ENCODE measurements around the gene KRT82.
"Not testable (repeated sequence)": the region's sequence is repeated elsewhere in the genome, so short reads cannot be mapped to it uniquely, and the experiment has no call there.

KRT82 gene

DNA sequence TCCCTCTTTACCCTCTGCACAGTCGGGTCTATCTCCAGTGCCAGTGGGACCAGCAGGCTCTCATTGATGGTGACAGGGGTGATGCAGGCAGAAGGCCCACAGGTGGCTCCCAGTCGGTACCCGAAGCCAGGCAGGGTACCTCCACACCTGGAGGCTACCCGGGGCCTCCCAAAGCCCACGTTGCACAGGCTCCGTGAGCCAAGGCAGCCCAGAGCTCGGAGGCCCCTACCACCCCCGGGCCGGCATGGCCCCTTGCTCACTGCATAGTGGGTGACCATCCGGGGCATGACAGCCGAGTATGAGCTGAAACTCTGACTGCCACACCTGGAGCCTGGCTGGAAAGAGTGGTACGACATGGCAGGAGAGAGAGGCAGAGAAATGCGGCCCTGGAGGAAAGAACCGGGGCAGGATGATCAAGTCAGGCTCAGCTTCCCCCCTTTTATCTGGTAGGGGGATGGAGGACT lies at the start of gene KRT82:
TSS of gene KRT82 (minus strand) at position 414 of the 464 bp plus-strand sequence. CDS start at position 356, 58 bp downstream.
- H2AFZ ChIP-seq (ENCODE audit: low read depth, low read length): no peak within 1 kb of the TSS
- no peaks in the 10 kb centered on the region for H3K27me3 ChIP-seq (ENCODE audit: insufficient read depth, low read length)
- no peak within 1 kb of the TSS for H3K4me3 ChIP-seq (ENCODE audit: low read length)
- H3K4me1 ChIP-seq (ENCODE audit: insufficient read depth, low read length): no peaks in the 10 kb centered on the region
- no peaks in the 10 kb centered on the region for H3K9me3 ChIP-seq (ENCODE audit: low read length)
- H3K36me3 ChIP-seq (ENCODE audit: insufficient read depth, low read length): no peaks in the 10 kb centered on the region

GRCh38 chr12:52455821-52456220 lies 49.7 kb upstream of the KRT82 start:
- Histone ChIP-seq H3K4me3 (ENCODE audit: low read length) (no peak overlapping the region), H3K36me3 (ENCODE audit: insufficient read depth, low read length) (no peaks in the 10 kb centered on the region), H3K9me3 (ENCODE audit: low read length) (no peaks in the 10 kb centered on the region), H3K27me3 (ENCODE audit: insufficient read depth, low read length) (peaks cover 5% of the 10 kb centered on the region), H2AFZ (ENCODE audit: low read depth, low read length) (no peak overlapping the region), H3K4me1 (ENCODE audit: insufficient read depth, low read length) (peaks cover 6% of the 10 kb centered on the region)

GRCh38 chr12:52454411-52455201 lies 48.5 kb upstream of the KRT82 start:
- no peaks in the 10 kb centered on the region for H3K9me3 ChIP-seq (ENCODE audit: low read length)
- no peak overlapping the region for H2AFZ ChIP-seq (ENCODE audit: low read depth, low read length)
- no peak overlapping the region for H3K4me3 ChIP-seq (ENCODE audit: low read length)
- no peaks in the 10 kb centered on the region for H3K36me3 ChIP-seq (ENCODE audit: insufficient read depth, low read length)
- peaks cover 6% of the 10 kb centered on the region for H3K4me1 ChIP-seq (ENCODE audit: insufficient read depth, low read length)
- H3K27me3 ChIP-seq (ENCODE audit: insufficient read depth, low read length): peaks cover 4% of the 10 kb centered on the region

GRCh38 chr12:52452101-52452500 lies 46.0 kb upstream of the KRT82 start, which contains the start of gene KRT6B:
Gene KRT6B (minus strand): TSS chr12:52452146. CDS start chr12:52452078, 68 bp downstream.
- no peak within 1 kb of the TSS for H2AFZ ChIP-seq (ENCODE audit: low read depth, low read length)
- H3K4me3 ChIP-seq (ENCODE audit: low read length): no peak within 1 kb of the TSS
- no peaks in the 10 kb centered on the region for H3K36me3 ChIP-seq (ENCODE audit: insufficient read depth, low read length)
- peaks cover 4% of the 10 kb centered on the region for H3K27me3 ChIP-seq (ENCODE audit: insufficient read depth, low read length)
- H3K9me3 ChIP-seq (ENCODE audit: low read length): no peaks in the 10 kb centered on the region
- H3K4me1 ChIP-seq (ENCODE audit: insufficient read depth, low read length): peaks cover 6% of the 10 kb centered on the region

GRCh38 chr12:52448228-52448627 lies 42.1 kb upstream of the KRT82 start:
- Histone ChIP-seq H3K36me3 (ENCODE audit: insufficient read depth, low read length) (no peaks in the 10 kb centered on the region), H3K4me1 (ENCODE audit: insufficient read depth, low read length) (no peaks in the 10 kb centered on the region), H3K4me3 (ENCODE audit: low read length) (no peak overlapping the region), H2AFZ (ENCODE audit: low read depth, low read length) (no peak overlapping the region), H3K9me3 (ENCODE audit: low read length) (no peaks in the 10 kb centered on the region), H3K27me3 (ENCODE audit: insufficient read depth, low read length) (no peaks in the 10 kb centered on the region)

DNA sequence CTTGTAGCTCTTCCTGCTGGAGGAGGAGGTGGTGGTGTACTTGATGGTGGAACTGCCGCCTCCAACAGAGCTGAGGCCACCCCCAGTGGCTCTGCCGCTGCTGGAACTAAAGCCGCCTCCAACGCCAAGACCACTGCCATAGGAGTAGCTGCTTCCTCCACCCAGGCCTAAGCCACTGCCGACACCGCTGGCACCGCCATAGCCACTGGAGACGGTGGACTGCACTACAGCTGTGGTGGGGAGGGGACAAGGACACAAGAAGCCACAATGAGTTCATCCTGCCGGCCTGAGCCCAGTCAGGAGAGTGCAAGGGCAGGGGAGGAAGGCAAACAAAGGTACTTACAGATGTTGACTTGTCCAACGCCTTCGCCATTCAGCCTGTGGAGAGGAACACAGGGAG lies 41.1 kb upstream of the KRT82 start:
- H3K27me3 ChIP-seq (ENCODE audit: insufficient read depth, low read length); H2AFZ ChIP-seq (ENCODE audit: low read depth, low read length); H3K4me1 ChIP-seq (ENCODE audit: insufficient read depth, low read length); H3K9me3 ChIP-seq (ENCODE audit: low read length); H3K4me3 ChIP-seq (ENCODE audit: low read length); H3K36me3 ChIP-seq (ENCODE audit: insufficient read depth, low read length): not testable (repeated sequence)

GRCh38 chr12:52446367-52447045 lies 40.4 kb upstream of the KRT82 start:
- Histone ChIP-seq H3K36me3 (ENCODE audit: insufficient read depth, low read length) (no peaks in the 10 kb centered on the region), H3K4me3 (ENCODE audit: low read length) (no peak overlapping the region), H2AFZ (ENCODE audit: low read depth, low read length) (no peak overlapping the region), H3K4me1 (ENCODE audit: insufficient read depth, low read length) (no peaks in the 10 kb centered on the region), H3K9me3 (ENCODE audit: low read length) (no peaks in the 10 kb centered on the region), H3K27me3 (ENCODE audit: insufficient read depth, low read length) (no peaks in the 10 kb centered on the region)

DNA sequence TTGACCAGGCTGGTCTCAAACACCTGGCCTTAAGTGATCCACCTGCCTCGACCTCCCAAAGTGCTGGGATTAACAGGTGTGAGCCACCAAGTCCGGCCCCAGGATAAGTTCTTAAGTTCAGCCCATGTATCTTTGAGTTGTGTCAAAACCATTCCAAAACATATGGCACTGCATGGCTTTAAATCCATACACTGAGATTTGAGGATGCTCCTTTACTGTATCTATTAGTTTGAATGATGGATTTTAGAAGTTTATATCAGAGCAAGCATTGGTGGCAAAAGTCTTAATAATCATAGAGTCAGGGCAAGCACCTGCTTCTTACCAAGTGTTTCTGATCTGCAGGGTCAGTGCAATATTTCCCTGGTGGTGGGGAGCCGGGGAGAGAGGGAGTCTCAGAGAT lies 39.7 kb upstream of the KRT82 start:
- no peaks in the 10 kb centered on the region for H3K9me3 ChIP-seq (ENCODE audit: low read length)
- no peaks in the 10 kb centered on the region for H3K4me1 ChIP-seq (ENCODE audit: insufficient read depth, low read length)

DNA sequence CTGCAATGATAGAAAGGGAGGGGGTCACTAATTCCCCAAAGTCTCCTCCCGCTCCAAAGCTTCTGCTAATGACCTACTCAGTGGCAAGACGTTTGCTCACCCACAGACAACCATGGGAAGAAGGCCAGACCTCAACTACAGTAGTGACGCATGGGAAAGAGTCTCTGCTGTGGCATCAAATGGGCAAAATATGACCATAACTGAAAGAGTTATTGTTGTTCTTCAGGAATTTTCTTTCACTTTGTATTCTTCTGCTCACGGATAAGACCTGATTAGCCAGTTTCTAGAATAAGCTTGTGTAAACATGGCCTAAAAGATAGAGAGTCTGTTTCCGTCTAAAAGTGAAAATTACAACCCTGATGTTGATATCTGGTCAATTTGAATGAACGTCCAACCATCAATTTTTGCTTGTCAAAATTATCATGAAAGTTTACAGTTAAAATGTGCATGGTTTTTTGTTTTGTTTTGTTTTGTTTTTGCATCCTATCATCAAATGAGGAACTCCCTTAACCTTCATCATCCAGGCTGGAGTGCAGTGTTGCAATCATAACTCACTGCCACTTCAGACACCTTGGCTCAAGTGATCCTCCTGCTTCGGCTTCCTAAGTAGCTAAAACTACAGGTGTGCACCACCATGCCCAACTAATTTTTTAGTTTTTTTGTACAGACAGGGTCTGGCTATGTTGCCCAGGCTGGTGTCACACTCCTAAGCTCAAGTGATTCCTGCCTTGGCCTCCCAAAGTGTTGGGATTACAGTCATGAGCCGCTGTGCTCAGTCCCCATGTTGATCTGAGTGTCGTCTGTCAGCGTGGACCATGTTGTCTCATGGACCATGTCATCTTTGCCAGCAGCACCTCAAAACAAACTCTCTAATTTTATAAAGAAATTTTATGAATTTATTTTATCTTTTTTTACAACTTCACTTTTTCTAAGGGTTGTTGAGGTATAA lies 38.8 kb upstream of the KRT82 start:
- no peak overlapping the region for H3K4me3 ChIP-seq (ENCODE audit: low read length)
- no peaks in the 10 kb centered on the region for H3K4me1 ChIP-seq (ENCODE audit: insufficient read depth, low read length)

More for the DNA sequence above, 39.7 kb upstream of the KRT82 start:
- Histone ChIP-seq H3K27me3 (ENCODE audit: insufficient read depth, low read length) (no peaks in the 10 kb centered on the region), H2AFZ (ENCODE audit: low read depth, low read length) (no peak overlapping the region), H3K36me3 (ENCODE audit: insufficient read depth, low read length) (no peaks in the 10 kb centered on the region), H3K4me3 (ENCODE audit: low read length) (no peak overlapping the region)

DNA sequence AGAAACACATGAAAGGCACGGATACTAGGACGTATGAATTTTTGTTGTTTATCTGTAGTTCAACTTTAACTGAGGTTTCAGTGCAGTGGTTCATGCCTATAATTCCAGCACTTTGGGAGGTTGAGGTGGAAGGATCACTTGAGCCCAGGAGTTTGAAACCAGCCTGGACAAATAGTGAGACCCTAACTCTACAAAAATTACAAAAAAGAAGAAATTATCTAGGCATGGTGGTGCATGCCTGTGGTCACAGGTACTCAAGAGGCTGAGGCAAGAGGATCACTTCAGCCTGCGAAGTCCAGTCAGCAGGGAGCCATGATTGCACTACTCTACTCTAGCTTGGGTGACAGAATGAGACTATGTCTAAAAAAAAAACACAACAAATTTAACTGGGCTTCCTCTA lies 37.8 kb upstream of the KRT82 start:
- H3K27me3 ChIP-seq (ENCODE audit: insufficient read depth, low read length): no peaks in the 10 kb centered on the region
- no peaks in the 10 kb centered on the region for H3K36me3 ChIP-seq (ENCODE audit: insufficient read depth, low read length)
- H3K9me3 ChIP-seq (ENCODE audit: low read length): no peaks in the 10 kb centered on the region
- H3K4me1 ChIP-seq (ENCODE audit: insufficient read depth, low read length): no peaks in the 10 kb centered on the region
- no peak overlapping the region for H2AFZ ChIP-seq (ENCODE audit: low read depth, low read length)
- H3K4me3 ChIP-seq (ENCODE audit: low read length): no peak overlapping the region

More for the DNA sequence above, 38.8 kb upstream of the KRT82 start:
- no peaks in the 10 kb centered on the region for H3K9me3 ChIP-seq (ENCODE audit: low read length)
- no peaks in the 10 kb centered on the region for H3K36me3 ChIP-seq (ENCODE audit: insufficient read depth, low read length)
- H3K27me3 ChIP-seq (ENCODE audit: insufficient read depth, low read length): no peaks in the 10 kb centered on the region
- no peak overlapping the region for H2AFZ ChIP-seq (ENCODE audit: low read depth, low read length)

DNA sequence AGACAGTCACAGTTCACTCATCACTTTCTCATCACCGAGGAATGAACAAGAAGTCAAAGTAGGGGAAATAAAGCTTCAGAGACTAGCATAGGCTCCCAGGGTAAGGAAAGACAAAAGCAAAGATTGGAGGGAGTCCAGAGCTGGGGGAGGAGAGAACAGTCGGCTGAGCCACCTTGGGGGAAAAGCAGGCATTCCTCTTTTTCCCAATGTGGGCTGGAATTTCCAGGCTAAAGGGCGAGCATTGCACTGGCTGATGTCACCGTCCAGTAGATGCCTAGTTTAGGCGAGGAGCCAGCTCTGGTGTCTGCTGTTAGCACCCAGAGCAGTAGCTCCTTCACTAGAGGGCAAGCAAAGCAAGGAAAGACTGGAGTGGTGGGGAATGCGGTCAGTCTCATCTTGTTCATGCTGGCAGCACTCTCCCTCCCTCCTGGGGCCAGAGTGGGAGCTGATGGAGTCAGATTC lies 36.5 kb upstream of the KRT82 start:
- Histone ChIP-seq H3K36me3 (ENCODE audit: insufficient read depth, low read length) (no peaks in the 10 kb centered on the region), H3K27me3 (ENCODE audit: insufficient read depth, low read length) (no peaks in the 10 kb centered on the region), H3K4me3 (ENCODE audit: low read length) (no peak overlapping the region), H3K9me3 (ENCODE audit: low read length) (no peaks in the 10 kb centered on the region), H2AFZ (ENCODE audit: low read depth, low read length) (no peak overlapping the region), H3K4me1 (ENCODE audit: insufficient read depth, low read length) (no peaks in the 10 kb centered on the region)

- H3K9me3 ChIP-seq (ENCODE audit: low read length): no peaks in the 10 kb centered on the region
- no peaks in the 10 kb centered on the region for H3K4me1 ChIP-seq (ENCODE audit: insufficient read depth, low read length)
- H3K4me3 ChIP-seq (ENCODE audit: low read length): no peak overlapping the region
- H2AFZ ChIP-seq (ENCODE audit: low read depth, low read length): no peak overlapping the region
- no peaks in the 10 kb centered on the region for H3K27me3 ChIP-seq (ENCODE audit: insufficient read depth, low read length)
- H3K36me3 ChIP-seq (ENCODE audit: insufficient read depth, low read length): no peaks in the 10 kb centered on the region
These were observed 35.3 kb upstream of the KRT82 start for GRCh38 chr12:52441320-52441911.
